ENCODE data around the gene NHLH1.

The NHLH1 gene

DNA sequence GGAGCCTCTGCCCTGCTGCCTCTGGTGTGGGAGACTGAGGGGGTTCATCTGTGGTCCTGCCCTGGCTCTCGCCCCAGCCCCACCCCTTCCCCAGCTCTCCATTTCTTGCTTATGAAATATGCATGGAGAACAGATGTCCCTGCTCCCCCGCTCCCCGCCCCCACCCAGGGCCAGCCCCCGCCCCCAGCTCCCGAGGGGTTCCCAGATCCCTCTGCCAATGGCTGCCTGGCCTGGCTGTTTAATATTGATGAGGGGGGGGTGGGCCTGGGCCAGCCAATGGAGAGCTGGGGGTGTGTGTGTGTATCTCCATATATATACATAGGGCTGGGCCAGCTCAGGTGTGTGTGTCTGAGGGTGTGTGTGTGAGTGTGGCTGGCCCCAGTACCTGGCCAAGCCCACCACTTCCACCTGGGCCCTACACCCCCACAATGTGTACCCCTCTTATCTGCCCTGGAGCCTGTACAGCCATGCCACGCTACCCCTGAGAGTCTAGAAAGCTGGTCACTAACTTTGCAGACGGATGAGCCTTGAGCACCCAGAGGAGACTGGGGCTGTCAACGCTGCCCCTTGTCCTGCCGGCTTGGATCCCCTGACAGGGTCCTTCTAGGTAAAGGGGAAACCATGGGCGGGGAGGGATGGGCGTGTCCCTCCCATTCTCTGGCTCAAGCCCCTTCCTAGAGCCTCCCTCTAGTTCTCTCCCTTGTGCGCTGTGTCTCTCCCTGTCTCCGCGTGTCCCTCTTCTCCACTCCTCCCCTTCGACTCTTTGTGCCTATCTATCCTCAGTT lies at the start of gene NHLH1:
NHLH1 (plus strand) TSS at position 341 of the 785 bp plus-strand sequence. CDS start 3,661 bp downstream, outside the sequence.
- no peak for DNase-seq (ENCODE audit: low spot score)

DNA sequence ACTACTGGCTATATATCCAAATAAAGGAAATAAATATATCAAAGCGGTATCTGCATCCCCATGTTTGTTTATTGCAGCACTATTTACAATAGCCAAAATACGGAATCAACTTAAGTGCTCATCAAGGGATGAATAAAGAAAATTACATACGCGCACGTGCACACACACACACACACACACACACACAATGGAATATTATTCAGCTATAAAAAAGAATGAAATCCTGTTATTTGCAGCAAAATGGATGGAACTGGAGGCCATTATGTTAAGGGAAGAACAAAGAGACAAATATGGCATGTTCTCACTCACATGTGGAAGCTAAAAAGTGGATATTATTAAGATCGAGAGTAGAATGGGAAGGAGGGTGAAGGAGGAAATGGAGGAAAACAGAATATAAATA lies 44.0 kb upstream of the NHLH1 start:
- DNase-seq (ENCODE audit: low spot score) = no peak

DNA sequence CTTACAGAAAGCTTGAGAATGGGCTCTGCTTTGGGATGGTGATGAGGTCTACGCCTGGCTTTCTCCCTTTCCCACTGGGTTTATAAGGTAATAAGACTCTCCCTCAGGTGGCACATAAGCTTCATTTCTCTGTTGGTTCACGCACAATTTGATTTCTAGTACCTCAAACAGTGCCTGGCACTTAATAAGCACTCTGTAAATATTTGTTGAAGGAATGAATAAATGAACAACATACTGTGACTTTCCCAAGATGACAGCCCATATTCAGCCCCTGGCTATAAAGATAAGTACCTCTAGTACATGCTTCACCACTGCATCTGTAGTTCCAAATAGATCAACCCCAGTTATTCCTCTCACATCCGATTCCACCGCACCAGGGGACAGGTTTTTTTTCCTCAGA lies 41.6 kb upstream of the NHLH1 start:
- DNase-seq (ENCODE audit: low spot score) = no peak

DNA sequence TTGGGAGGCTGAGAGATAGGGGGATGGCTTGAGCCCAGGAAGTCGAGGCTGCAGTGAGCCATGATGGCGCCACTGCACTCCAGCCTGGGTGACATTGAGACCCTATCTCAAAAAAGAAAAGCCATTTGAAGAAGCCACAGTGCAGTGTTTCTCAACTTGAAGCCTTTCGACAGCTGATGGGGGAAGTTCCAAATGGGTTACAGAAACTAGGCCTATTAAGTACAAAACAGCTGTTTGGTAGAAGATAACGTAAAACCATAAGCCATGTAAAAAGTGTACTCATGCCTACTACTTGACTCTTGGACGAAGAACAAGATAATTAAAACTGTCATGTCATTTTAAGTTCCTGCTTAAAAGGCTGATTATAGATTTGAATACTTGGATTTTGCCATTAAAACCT lies 40.5 kb upstream of the NHLH1 start:
- DNase-seq (ENCODE audit: low spot score) = no peak

DNA sequence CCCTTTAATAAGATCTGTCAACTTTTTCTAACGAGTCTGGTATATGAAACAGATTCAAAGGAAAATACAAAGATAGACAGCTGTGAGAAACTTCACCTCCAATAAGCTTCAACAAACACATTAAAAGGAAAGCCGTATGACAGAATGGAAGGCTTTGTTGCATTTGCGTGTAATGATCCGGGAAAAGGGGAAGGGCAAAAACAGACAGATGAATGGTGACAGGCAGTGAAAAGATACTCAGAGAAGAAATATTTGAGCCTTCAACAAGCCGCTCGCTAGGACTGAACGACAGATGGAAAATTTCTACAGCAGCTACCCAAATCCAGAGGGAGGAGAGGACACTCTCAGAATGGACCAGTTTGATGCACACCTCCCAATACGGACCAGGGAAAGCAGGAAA lies 38.7 kb upstream of the NHLH1 start:
- no peak for DNase-seq (ENCODE audit: low spot score)

DNA sequence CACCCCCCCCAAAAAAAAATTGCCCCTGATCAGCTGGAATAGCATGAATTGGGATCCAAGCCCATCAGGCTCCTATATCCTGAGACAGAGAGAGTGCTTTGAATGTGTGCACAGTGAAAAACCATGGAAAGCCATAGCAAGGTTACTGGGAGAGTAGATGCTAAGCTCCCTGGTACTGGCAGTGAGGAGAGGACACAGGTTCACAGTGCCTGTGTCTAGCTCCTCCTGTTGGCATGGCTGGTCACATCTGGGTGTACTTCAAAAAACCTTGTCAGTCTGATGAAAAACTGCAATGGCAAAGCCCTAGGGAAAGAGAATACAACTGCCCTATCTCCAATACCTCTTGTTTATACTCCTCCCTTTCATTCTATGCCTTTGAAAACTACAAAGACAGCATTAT lies 36.8 kb upstream of the NHLH1 start:
- DNase-seq (ENCODE audit: low spot score) = no peak

DNA sequence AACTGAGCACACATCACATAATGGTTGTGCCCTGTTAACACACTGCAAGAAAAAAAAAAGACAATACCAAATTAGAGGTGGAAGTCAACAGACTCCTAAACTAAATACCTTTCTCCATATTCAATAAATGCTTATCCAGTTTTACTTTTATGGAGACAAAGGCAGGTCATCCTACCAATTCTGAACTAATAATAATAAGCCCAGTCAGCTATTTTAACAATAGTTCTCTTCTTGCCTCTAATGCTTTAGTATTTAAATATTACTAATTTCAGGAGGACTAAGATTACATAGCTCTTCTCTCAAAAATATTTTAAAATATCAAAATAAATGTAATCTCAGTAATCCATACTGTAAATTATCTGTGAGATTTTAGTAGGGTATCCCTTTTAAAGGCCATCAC lies 34.4 kb upstream of the NHLH1 start:
- DNase-seq (ENCODE audit: low spot score) = no peak

DNA sequence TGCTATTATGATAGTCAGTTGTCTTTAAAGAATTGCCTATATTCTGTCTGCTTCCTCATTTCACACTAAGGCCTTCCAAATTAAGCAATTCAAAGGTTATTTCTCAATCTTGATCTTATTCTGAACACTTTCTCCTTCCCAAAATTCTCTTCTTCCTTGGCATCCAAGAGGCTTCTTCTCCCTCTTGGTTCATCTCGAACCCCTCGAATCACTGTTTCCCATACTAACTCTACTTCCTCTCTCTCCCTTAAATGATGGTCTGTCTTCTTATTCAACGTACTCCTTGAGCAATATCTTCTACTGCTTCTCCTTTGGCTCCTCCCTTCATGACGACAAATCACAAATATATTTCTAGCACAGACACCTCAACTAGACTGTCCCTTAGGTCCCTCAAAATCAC lies 28.3 kb upstream of the NHLH1 start:
- DNase-seq (ENCODE audit: low spot score) = no peak

DNA sequence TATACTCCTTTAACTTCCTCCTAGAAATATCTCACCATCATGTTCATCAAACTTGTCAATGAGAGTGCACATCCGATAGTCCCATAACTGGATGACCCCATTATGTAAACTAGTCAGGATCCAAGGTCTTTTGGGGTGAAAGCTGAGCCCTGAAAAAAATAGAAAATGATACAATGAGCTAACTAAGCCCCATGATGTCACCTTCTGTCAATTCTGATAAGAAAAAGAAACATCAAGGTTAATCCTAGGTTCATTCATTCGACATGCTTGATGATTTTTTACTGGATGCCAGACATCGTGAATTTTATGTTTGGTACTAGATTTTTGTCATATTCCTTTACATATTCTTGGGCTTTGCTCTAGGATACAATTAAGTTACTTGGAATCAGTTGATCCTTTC lies 26.7 kb upstream of the NHLH1 start:
- no peak for DNase-seq (ENCODE audit: low spot score)

DNA sequence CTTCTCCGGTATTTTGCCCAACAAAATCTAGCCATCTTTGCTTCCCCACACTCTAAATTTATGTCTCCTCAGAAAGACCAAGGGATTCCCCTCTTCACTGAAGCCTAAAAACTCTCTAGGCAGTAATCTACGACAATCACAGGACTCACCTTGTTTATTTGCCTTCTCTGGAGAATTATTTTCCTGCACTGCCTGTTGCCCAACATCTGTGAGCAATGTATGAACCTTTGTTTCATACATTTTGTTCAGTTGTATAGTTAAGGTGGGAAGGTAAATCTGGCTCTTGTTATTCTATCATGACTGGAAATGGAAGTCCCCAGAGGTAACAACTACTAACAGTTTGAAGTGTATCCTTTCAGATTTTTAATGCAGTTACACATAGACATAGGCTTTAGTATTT lies 26.0 kb upstream of the NHLH1 start:
- no peak for DNase-seq (ENCODE audit: low spot score)

DNA sequence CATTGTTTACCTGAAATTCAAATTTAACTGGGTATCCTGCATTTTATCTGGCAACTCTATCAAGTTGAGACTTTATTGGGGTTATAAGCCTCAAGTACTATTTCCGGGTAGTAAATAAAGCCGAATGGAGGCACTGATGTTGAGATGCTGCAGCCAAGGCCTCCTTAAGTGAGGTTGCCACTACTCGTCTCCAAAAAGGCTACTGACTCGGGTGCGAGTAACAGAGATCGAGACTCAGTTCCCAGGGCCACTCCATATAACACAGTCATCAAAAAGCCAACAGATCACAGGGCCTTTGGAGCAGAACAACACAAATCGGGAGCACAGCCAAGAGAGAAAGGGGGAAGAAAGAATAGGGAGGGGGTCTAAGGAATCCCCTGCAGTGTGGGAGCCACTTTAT lies 24.3 kb upstream of the NHLH1 start:
- DNase-seq (ENCODE audit: low spot score) = peak; percentile 30

DNA sequence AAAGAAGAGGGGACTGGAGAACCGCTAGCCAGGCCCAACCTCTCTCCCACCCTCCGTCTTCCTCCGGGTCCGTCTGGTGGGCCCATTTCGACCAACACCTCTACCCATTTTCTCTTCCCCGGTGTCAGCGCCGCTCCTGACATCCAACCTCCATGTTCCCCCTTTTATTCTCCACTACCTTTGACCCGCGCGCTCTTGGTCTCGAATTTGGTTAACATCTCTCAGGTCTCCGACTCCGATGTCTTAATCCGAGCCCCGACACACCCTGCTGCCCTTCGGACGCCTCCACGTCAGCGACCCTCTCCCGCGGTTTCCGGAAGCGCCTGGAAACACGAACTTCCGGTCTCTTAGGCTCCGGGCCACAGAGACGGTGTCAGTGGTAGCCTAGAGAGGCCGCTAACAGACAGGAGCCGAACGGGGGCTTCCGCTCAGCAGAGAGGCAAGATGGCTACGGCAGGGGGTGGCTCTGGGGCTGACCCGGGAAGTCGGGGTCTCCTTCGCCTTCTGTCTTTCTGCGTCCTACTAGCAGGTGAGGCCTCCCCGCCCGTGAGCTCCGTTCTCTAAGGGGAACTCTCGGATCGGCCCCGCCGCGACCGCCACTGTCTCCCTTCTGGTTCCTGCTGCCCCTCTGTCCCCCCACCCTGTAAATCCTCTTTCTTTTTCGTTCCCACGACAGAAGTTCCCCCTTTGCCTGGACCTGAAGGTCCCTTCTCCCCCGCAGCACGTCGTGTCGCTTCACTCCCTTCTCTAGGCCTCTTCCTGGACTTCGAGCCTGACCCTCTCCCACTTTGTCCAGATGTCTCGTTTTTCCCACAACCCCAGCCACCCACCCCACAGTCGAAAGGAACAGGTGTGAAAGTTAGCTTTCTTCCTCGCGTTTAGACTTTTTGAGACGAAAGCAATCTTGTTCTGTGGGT lies 23.7 kb upstream of the NHLH1 start, which contains the start of the genes COPA and NCSTN:
COPA (minus strand) TSS at position 298 of the 917 bp plus-strand sequence; CDS start at position 218, 80 bp downstream.
NCSTN (plus strand) TSS at position 431 of the 917 bp plus-strand sequence; CDS start at position 445, 14 bp downstream.
- peak; percentile 96 for DNase-seq (ENCODE audit: low spot score)

DNA sequence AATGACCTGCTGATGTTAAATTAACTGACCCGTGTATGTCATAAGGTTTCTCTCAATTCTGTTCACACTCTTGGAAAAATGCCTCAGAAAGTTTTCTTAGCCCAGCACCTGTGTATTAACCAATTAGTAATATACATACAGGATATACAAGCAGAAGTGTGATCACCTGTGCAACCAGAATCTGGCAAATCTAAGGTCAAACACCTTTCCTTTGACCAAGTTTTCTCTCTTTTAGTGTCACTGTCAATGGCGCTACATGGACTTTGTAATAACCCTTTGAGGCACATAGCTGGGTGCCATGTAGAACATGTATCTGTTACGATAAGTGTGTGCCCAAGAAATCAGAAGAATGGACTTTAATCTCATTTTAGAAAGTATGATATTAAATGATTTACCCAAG lies 22.6 kb upstream of the NHLH1 start:
- DNase-seq (ENCODE audit: low spot score) = no peak

DNA sequence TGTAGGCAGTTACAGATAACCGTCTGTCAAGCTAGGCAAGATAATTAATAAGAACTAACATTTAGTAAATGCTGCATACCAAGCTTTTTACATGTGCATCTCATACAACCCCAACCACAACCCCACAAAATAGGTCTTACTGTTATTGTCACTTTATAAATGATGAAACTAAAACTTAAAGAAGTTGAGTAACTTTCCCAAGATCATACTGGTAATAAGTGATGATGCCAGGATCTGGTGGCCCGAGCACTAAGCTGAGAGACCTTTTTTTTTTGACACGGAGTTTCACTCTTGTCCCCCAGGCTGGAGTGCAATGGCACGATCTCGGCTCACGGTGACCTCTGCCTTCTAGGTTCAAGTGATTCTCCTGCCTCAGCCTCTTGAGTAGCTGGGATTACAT lies 21.9 kb upstream of the NHLH1 start:
- no peak for DNase-seq (ENCODE audit: low spot score)

DNA sequence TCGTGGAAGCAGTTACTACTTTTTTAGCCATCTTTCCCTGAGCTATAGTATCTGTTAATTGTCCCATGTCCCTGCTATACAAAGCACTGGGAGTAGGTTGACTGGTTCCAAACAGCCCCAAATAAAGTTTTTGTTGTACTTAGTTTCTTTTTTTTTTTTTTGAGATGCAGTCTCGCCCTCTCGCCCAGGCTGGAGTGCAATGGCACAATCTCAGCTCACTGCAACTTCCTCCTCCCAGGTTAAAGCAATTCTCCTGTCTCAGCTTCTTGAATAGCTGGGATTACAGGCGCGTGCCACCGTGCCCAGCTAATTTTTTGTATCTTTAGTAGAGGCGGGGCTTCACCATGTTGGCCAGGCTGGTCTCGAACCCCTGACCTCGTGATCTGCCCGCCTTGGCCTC lies 20.4 kb upstream of the NHLH1 start:
- no peak for DNase-seq (ENCODE audit: low spot score)

DNA sequence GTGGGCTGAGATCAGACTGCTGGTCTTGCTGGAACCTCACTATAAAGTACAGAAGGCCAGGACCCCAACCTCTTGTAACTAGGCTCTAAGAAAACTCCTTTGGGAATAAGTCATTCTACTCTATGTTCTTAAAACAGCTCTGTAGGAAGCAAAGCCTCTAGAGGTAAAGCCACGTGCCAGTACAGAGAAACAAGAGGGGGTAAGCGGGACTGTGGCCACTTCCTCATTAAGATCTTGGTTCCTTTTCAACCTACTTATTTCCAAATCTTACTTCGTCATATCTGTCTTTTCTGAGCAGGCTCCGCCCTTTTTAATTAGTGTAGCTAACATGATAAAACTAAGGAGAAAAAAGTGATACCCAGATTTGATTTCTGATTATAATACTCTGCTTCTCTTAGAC lies 19.9 kb upstream of the NHLH1 start:
- DNase-seq (ENCODE audit: low spot score) = no peak

DNA sequence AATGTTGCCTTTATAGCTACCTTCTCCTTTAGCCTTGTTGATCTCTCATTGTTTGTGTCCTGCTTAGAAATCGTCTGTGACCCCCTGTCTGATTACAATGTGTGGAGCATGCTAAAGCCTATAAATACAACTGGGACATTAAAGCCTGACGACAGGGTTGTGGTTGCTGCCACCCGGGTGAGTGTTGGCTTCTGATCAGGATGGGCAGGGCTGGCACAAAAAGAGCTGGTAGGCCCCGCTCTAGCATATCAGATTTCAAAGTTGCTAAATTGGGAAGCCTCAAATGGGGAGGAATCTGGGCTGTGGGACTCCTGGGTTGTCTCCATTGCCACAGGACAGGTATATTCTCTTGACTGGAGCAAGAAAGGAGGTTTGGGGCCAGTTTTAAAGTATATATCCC lies 15.2 kb upstream of the NHLH1 start:
- no peak for DNase-seq (ENCODE audit: low spot score)

DNA sequence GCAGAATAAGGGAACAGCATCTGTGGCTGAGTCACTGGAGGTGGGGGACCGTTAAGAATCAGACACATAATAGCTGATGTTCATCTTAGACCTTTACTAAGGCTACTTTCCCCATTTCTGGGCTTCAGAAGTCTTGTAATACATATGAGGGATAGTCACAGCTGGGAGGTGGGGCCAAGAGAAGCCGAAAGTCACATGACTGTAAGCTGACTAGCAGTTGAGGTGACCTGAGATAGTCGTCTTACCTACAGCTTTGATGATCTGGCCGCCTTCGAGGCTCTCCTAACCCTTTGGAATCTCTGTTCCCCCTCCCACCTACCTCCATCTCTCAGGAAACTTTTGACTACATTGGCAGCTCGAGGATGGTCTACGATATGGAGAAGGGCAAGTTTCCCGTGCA lies 14.3 kb upstream of the NHLH1 start:
- no peak for DNase-seq (ENCODE audit: low spot score)

DNA sequence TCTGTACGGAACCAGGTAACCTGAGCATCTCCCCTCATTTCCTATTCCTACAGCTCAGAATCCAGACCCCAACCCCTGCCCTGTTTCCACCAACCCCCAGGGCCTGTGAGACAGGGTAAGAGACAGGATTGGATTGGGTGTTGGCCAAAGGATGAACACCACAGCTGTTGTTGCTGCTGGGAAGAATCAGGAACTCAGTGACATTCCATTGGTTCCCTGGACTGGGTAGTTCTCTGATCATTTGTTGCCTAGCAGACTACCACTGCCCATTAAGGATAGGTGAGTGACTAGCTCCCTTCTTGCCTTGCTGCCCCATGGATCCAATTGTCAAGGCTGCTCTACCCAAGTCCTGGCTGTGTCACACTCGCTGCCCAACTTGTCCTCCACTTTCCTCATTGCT lies 13.6 kb upstream of the NHLH1 start:
- DNase-seq (ENCODE audit: low spot score) = no peak

DNA sequence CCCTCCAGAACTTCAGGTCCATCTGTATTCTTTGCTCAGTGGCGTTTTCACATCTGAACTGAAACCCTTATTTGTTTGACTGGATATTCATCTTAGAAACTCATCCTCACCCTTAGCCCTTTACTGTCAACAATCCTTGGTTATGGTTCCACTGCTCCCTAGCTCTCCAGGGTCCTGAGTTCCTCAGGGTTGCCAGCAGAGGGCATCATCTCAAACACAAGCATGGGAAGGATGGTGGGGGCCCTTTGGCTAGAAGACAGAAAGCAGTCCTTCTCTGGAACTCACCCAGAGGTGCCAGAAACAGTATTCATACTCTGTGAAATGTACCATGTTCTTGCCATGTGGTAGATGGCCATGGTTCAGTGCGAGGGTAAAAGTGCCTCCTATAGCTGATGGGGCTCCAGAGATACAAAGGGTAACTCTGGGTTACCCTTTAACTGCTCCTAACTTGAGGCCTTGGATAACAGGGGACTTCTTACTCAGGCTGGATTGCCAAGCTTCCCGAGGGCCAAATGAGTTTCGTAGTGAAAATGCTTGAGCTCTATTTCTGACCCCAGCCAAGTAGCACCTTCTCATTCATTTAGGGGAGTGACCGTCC lies 12.4 kb upstream of the NHLH1 start:
- peak; percentile 28 for DNase-seq (ENCODE audit: low spot score)

DNA sequence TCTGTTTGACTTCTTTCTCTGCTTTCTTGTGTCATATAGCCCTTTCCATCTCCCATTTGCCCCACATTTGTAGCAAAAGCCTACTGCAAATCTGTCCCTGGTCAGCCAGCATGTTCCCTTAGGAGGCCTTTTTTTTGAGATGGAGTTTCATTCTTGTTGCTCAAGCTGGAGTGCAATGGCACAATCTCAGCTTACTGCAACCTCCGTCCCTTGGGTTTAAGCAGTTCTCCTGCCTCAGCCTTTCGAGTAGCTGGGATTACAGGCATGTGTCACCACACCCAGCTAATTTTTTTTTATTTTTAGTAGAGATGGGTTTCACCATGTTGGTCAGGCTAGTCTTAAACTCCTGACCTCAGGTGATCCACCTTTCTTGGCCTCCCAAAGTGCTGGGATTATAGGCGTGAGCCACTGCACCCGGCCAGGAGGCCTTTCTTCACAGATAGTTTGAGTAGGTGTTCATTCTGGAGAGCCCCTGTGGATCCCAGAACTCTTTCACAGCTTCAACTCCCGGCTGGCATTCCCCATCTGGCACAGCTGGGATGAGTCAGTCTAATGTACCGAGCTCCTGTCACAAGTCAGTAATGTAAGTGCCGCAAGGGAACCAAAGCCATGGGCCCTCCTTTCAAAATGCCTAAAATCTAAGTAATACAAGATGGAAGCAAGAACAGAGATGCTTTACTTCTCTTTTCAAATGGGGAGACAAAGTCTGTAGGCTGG lies 9.4 kb upstream of the NHLH1 start:
- no peak for DNase-seq (ENCODE audit: low spot score)

DNA sequence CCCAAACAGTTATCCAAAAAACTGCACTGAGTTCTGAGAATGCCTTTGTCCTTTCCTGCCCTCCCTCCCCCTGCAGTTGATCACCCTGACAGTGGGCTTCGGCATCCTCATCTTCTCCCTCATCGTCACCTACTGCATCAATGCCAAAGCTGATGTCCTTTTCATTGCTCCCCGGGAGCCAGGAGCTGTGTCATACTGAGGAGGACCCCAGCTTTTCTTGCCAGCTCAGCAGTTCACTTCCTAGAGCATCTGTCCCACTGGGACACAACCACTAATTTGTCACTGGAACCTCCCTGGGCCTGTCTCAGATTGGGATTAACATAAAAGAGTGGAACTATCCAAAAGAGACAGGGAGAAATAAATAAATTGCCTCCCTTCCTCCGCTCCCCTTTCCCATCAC lies 8.8 kb upstream of the NHLH1 start:
- no peak for DNase-seq (ENCODE audit: low spot score)

Data from kidney tubule cell (primary cell).